ENCODE measurements around the gene IGSF8. TPM values are rescaled to one million over a fixed set of nuclear protein-coding genes. Genes with fewer than 3 reads are reported as not detected.

The IGSF8 gene
- total RNA-seq, 1 experiment from 2014 or later = 101 TPM

- Mint-ChIP-seq H3K4me3 (no peak overlapping the region), H3K36me3 (peaks cover 41% of the 10 kb centered on the region), H3K4me1 (peaks cover 12% of the 10 kb centered on the region), H3K27me3 (ENCODE audit: low read depth) (no peaks in the 10 kb centered on the region), H3K27ac (peak overlapping the region; percentile 4; the same call in 1 of the 2 replicates), H3K9me3 (no peaks in the 10 kb centered on the region)
- ChIA-PET CTCF (interaction anchor here (0.6 to 2.2 kb wide), 10 partner anchors 22 to 127 kb away, joined by 3 to 35 read pairs (median 4); no protein-coding TSS in a partner anchor), POLR2A (interaction anchor here (1.0 kb wide), 1 partner anchor 9 kb away, joined by 4 read pairs; the partner anchor contains the start of gene ATP1A2)
- no peak for TF ChIP-seq ZNF396 (CRISPR knock-in tag; IDR thresholded peaks at IDR 0.05; ENCODE audit: borderline replicate concordance)
- TF ChIP-seq ELF4 (CRISPR knock-in tag; IDR thresholded peaks at IDR 0.05; ENCODE audit: low read depth) = no peak
- DNase-seq (ENCODE audit: low spot score) (no peak), ATAC-seq (peak; percentile 52)
These were observed 26.5 kb upstream of the IGSF8 start for GRCh38 chr1:160124705-160125478.

GRCh38 chr1:160123726-160124125 is 25.3 kb upstream of the IGSF8 start:
- ChIA-PET CTCF (interaction anchor here (1.0 to 2.2 kb wide), 6 partner anchors 8 to 96 kb away, joined by 3 to 35 read pairs (median 4); partner anchors contain the start of gene ATP1A2), POLR2A (interaction anchor here (1.0 kb wide), 1 partner anchor 8 kb away, joined by 4 read pairs; the partner anchor contains the start of gene ATP1A2)
- H3K36me3 Mint-ChIP-seq = peaks cover 34% of the 10 kb centered on the region
- peaks cover 13% of the 10 kb centered on the region for H3K4me1 Mint-ChIP-seq
- no peak overlapping the region for H3K27ac Mint-ChIP-seq
- TF ChIP-seq NFYB (CRISPR knock-in tag; conservative IDR thresholded peaks at IDR 0.05; ENCODE audit: low read depth) (no peak), NR1H2 (CRISPR knock-in tag; IDR thresholded peaks at IDR 0.05) (no peak), ZSCAN18 (CRISPR knock-in tag; IDR thresholded peaks at IDR 0.05) (no peak), ATF2 (CRISPR knock-in tag; IDR thresholded peaks at IDR 0.05; ENCODE audit: borderline replicate concordance, low read depth) (no peak), CBFB (CRISPR knock-in tag; IDR thresholded peaks at IDR 0.05; ENCODE audit: low read depth) (no peak)
- H3K27me3 Mint-ChIP-seq (ENCODE audit: low read depth) = no peaks in the 10 kb centered on the region
- H3K4me3 Mint-ChIP-seq = no peak overlapping the region
- no peak for DNase-seq (ENCODE audit: low spot score)
- ATAC-seq = no peak
- H3K9me3 Mint-ChIP-seq = no peaks in the 10 kb centered on the region

GRCh38 chr1:160122978-160123495 is 24.6 kb upstream of the IGSF8 start:
- ATAC-seq = no peak
- TF ChIP-seq RELA (CRISPR knock-in tag; IDR thresholded peaks at IDR 0.05; ENCODE audit: borderline replicate concordance) = no peak
- TF ChIP-seq ZBTB43 (CRISPR knock-in tag; IDR thresholded peaks at IDR 0.05) = no peak
- no peak for TF ChIP-seq FOXK1 (CRISPR knock-in tag; IDR thresholded peaks at IDR 0.05)
- no peak for TF ChIP-seq NR1H2 (CRISPR knock-in tag; IDR thresholded peaks at IDR 0.05)
- no peak for TF ChIP-seq NR2C2 (CRISPR knock-in tag; IDR thresholded peaks at IDR 0.05)
- TF ChIP-seq ZNF532 (CRISPR knock-in tag; IDR thresholded peaks at IDR 0.05; ENCODE audit: borderline replicate concordance) = no peak
- TF ChIP-seq FOXJ3 (CRISPR knock-in tag; IDR thresholded peaks at IDR 0.05; ENCODE audit: borderline replicate concordance) = no peak
- no peak for TF ChIP-seq ZNF317 (CRISPR knock-in tag; IDR thresholded peaks at IDR 0.05; ENCODE audit: borderline replicate concordance, low read depth)
- no peak for TF ChIP-seq ETV6 (CRISPR knock-in tag; IDR thresholded peaks at IDR 0.05)
- no peak for TF ChIP-seq IRF1 (CRISPR knock-in tag; IDR thresholded peaks at IDR 0.05)
- TF ChIP-seq ZNF219 (CRISPR knock-in tag; IDR thresholded peaks at IDR 0.05; ENCODE audit: borderline replicate concordance) = no peak
- no peak for TF ChIP-seq ELF4 (CRISPR knock-in tag; IDR thresholded peaks at IDR 0.05; ENCODE audit: low read depth)
- TF ChIP-seq ZSCAN18 (CRISPR knock-in tag; IDR thresholded peaks at IDR 0.05) = no peak
- TF ChIP-seq ZNF423 (CRISPR knock-in tag; IDR thresholded peaks at IDR 0.05) = no peak
- no peak for TF ChIP-seq ZNF232 (CRISPR knock-in tag; IDR thresholded peaks at IDR 0.05)

More at GRCh38 chr1:160122978-160123495, 24.6 kb upstream of the IGSF8 start:
- DNase-seq (ENCODE audit: low spot score) = no peak
- CTCF ChIA-PET = interaction anchor here (0.8 to 1.6 kb wide), 4 partner anchors 19 to 37 kb away, joined by 4 to 7 read pairs (median 5); no protein-coding TSS in a partner anchor
- POLR2A ChIA-PET = no interaction called here
- no peak overlapping the region for H3K27ac Mint-ChIP-seq
- H3K4me3 Mint-ChIP-seq = no peak overlapping the region
- no peaks in the 10 kb centered on the region for H3K9me3 Mint-ChIP-seq
- H3K4me1 Mint-ChIP-seq = peaks cover 20% of the 10 kb centered on the region
- no peaks in the 10 kb centered on the region for H3K27me3 Mint-ChIP-seq (ENCODE audit: low read depth)
- peaks cover 28% of the 10 kb centered on the region for H3K36me3 Mint-ChIP-seq

Measured in WTC11 (cell line).